GM18499 (cell line): ENCODE measurements around the gene PLCL2.

Experiments
- ATAC-seq: cut with Tn5 transposase; IDR thresholded peaks from one replicate; pipeline ENCODE4 v1.9.1; 2021; ENCODE audit warnings: moderate number of reproducible peaks; ENCODE audit not compliant: insufficient read depth, unreplicated experiment

PLCL2 gene

GRCh38 chr3:16911916-16912315 lies 27.2 kb downstream of the PLCL2 start:
- no peak for ATAC-seq

GRCh38 chr3:16912400-16913263 lies 27.9 kb downstream of the PLCL2 start:
- ATAC-seq = peak; percentile 87

- ATAC-seq = peak; percentile 1
Measured at GRCh38 chr3:16913264-16913580, 28.5 kb downstream of the PLCL2 start.

GRCh38 chr3:16916840-16917239 lies 32.1 kb downstream of the PLCL2 start:
- no peak for ATAC-seq

- no peak for ATAC-seq
Measured at GRCh38 chr3:16917256-16917935, 32.6 kb downstream of the PLCL2 start.

- ATAC-seq = no peak
Measured at GRCh38 chr3:16917980-16918682, 33.4 kb downstream of the PLCL2 start.

GRCh38 chr3:16918683-16919025 lies 33.9 kb downstream of the PLCL2 start:
- no peak for ATAC-seq

- ATAC-seq = no peak
Measured at GRCh38 chr3:16923112-16923511, 38.4 kb downstream of the PLCL2 start.

- no peak for ATAC-seq
Measured at GRCh38 chr3:16927485-16927884, 42.7 kb downstream of the PLCL2 start.

- no peak for ATAC-seq
Measured at GRCh38 chr3:16928386-16929132, 43.8 kb downstream of the PLCL2 start.

GRCh38 chr3:16929311-16929710 lies 44.6 kb downstream of the PLCL2 start:
- no peak for ATAC-seq

GRCh38 chr3:16932877-16933276 lies 48.1 kb downstream of the PLCL2 start:
- ATAC-seq = no peak

- ATAC-seq = no peak
Measured at GRCh38 chr3:16935781-16936180, 51.0 kb downstream of the PLCL2 start.

- ATAC-seq = no peak
Measured at GRCh38 chr3:16936233-16936632, 51.5 kb downstream of the PLCL2 start.

- no peak for ATAC-seq
Measured at GRCh38 chr3:16936676-16937230, 52.0 kb downstream of the PLCL2 start.

GRCh38 chr3:16937326-16937845 lies 52.6 kb downstream of the PLCL2 start:
- ATAC-seq = no peak

- no peak for ATAC-seq
Measured at GRCh38 chr3:16940769-16941700, 56.3 kb downstream of the PLCL2 start.

GRCh38 chr3:16942955-16943354 lies 58.2 kb downstream of the PLCL2 start:
- ATAC-seq = no peak

- no peak for ATAC-seq
Measured at GRCh38 chr3:16943857-16944256, 59.1 kb downstream of the PLCL2 start.
